HG02759 (cell line): ENCODE data around the gene HSP90AB1.

Experiments used
- ATAC-seq: cut with Tn5 transposase; IDR thresholded peaks from one replicate; pipeline ENCODE4 v1.9.1; 2021; ENCODE audit warnings: mild to moderate bottlenecking, moderate library complexity; ENCODE audit not compliant: unreplicated experiment

The HSP90AB1 gene

DNA sequence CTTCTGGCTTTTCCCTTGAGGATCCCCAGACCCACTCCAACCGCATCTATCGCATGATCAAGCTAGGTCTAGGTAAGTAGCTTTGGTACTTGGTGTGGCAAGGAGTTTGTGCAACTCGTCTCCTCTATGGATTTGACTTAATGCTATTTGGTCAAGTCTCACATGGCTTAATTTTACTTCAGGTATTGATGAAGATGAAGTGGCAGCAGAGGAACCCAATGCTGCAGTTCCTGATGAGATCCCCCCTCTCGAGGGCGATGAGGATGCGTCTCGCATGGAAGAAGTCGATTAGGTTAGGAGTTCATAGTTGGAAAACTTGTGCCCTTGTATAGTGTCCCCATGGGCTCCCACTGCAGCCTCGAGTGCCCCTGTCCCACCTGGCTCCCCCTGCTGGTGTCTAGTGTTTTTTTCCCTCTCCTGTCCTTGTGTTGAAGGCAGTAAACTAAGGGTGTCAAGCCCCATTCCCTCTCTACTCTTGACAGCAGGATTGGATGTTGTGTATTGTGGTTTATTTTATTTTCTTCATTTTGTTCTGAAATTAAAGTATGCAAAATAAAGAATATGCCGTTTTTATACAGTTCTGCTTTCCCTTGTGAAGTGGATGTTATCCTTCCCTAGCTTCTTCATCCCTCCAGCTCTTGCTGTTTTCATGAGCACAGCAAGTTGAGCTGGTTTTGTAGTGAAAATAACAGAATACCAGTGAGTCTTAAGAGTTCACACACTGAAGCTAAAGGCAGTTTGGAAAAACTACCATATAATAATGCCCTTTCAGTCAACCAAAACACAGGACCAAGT lies 6.6 kb downstream of the HSP90AB1 start:
- ATAC-seq: no peak

DNA sequence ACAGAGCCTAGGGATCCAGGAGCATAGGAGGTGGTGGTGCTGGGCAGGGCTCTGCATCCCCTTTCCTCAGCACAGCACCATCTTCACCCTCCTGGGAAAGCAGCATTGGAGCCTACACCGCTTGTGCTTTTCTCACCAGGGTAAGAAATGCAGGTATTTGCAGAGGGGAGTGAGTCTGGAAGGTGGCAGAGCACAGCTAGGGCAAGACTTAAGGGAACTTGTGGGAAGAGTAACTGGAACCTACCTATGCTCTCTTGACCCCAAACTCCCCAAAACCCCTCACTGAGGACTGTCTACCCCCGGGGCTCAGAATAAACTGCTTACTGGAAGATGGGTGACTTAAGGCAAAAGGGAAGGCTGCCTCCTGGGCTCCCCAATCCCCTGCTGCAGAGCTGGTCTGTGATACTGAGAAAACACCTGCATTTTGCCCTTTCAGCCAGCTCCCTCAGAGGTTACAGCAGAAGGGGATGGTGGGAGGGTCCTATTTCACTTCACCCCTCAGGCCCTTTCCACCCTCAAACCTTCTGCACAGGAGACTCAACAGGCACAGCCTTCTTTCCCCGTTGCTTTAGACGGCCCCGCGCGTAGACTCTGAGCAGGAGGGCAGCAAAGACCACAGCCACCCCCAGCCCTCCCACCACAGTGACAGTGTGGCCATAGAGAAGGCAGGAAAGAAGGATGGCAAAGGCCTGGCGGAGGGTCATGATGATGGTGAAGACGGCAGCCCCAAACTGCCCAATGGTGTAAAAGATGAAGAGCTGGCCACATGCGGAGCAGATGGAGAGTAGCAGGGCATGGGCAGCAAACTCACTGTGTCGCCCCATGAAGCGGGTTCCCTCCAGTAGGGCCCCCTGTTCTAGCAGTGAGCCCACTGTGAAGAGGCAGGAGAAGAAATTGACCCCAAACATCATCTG lies 7.5 kb downstream of the HSP90AB1 start:
- ATAC-seq: no peak

DNA sequence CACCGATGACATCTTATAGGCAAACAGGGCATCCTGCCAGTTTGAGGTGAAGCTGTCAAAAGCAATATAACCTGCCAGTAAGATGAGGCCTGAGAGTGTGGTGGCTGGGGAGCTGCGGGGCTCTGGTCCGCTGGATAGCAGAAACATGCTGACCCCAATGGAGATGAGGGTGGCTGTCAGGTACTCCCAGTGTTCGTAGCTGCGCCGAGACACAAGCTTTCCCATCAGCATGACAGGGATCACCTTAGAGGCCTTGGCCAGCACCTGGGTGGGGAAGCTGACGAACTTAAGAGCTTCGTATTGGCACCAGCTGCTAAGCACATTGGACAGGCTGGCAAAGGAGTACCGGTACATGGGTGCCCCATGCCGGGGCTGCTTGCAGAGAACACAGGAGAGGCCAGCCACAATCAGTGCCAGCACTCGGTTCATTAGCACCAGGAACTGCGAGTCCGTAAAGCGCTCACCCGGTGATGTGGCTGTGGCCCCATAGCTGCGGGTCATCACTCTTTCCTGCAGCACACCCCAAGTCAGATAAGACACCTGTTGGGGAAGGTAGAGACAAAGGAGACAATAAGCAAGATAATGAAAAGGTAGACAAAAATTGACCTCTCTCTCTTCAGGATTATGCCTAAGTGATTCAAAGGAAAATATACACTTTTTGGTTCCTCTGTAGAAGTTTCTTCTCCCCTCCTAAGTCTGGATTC lies 8.4 kb downstream of the HSP90AB1 start:
- no peak for ATAC-seq

DNA sequence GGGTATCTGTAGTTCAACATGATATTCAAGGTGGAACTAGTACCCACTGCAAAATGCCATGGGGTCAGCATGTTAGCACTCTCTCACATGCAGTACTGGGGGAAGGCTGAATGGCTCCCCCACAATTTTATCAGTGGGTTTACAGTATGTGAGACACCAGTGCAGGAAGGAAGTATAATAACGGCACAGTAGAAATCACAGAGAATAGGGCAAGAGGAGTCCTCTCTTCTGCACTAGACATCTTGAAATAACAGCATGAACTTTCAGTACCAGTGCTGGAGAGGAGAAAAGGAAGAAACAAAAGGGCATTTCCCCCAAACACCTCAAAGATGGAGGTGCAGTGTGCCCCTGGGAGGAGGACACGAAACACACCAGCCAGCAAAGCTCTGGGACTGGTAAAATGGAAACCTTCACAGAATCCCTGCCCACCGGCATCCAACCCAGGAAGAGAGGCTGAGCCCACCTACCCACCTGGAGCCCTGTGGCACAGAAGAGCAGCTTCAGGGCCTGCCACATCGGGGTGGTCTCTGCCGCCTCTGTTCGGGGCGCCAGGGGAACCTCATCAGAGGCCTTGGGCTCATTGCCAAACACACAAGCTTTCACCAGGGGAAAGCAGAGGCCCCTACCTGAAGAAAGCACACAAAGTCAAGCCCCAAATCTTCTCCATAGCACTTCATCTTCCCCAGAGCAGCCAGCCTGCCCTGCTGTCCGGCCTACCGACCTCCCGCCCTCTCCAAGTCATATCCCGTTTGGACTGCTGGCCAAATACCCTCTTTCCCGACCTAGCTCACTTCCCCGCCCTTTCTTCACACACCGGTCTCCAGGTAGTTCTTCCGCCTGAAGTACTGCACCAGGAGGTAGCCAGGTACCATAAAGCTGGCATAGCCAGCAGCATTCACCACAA lies 9.2 kb downstream of the HSP90AB1 start:
- no peak for ATAC-seq

DNA sequence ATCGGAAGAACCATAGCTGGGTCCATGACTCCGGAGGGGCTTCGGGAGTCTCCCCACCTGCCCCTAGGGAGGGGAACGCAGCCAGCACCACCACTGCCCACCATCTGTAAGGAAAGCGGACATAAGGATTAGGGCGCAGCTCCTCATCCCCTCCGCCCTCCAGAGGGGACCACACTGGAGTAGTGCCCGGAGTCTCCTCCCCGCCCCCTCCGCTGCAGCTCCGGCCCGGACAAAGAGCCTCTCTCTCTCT lies 9.8 kb downstream of the HSP90AB1 start:
- ATAC-seq: no peak

DNA sequence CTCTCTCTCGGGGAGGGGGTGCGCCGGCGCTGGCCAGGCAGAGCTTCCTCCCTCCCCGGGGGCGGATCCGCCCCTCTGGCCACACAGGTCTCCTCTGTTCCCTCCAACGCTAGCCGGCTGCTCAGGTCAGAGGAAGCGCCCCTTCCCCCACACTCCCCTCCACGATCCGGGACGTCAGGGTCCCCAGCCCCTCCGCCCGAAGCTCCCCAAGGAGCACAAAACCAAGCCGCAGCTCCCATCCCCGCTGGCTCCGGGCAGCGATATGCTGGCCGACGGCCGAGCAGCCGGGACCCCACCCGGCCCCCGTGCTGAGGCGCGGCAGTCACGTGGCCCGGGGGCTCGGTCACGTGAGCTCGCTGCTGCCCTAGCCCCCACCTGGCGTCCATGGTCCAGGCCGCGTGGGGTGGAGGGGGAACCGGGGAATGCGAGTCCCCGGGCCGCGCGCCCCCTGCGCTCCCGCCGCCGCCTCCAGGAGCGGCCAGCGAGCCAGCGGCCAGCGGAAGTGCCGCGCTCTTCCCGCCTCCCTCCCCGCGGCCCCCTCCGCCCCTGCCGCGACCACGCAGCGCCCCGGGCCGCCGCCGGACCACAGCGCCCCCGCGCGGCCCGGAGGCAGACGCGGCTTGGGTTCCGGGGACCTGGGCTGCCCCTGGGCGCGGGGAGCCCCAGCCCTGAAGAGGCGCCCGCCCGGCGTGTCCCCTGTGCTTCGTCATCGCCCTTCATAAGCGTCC lies 10.3 kb downstream of the HSP90AB1 start, which contains the start of gene SLC35B2:
SLC35B2 (minus strand) TSS at position 504 of the 728 bp plus-strand sequence; CDS start at position 386, 118 bp downstream.
- peak; percentile 61 for ATAC-seq

DNA sequence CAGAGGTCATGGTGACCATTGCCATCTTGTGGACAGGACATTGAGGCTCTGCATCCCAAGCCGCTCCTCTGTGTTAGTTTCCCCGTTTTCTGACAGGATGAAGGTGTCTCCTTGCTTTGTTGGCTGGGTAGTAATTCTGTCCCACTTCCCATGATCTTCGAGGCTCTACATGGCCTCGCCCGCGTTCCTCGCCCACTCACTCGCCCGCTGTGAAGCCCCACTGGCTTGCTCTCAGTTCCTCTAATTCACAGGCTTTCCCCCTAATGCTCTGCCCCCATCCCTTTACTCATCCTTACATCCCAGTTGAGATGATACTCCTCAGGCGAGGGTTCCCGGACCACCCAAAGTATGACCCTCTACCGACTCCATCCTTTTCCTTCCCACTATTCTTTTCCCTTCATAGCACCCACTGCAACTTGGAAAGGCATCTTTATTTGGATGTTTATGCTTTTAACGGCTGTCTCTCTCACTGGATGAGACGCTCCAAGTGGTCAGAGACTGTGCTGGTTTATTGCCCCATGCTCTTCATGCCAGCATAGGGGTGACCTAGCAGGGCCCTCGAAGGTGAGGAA lies 10.9 kb downstream of the HSP90AB1 start:
- peak; percentile 19 for ATAC-seq

DNA sequence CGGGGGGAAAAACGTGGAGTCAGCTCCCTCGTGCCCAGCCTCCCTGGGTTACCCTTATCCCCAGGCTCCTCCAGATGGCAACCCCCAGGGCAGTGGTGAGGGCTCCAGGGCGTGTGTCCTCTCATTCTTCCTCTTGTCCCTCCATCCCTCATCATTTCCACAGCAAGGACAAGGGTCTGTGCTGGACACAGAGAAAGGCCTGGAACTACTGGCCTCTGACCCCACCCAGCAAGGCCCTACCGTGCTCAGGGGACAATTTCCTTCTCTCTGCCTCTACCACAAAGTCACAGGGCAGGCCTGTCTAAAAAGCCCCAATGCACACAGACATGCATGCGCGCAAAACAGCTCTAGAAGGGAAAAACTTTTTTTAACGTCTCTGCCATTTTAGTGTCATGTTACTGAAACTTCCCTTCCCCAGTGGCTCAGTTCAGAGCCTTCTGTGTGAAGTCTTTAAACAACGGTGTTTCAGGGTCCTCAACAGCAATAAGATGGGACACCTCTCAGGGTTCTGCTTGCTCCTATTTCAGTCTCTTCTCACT lies 11.5 kb downstream of the HSP90AB1 start:
- ATAC-seq: no peak

DNA sequence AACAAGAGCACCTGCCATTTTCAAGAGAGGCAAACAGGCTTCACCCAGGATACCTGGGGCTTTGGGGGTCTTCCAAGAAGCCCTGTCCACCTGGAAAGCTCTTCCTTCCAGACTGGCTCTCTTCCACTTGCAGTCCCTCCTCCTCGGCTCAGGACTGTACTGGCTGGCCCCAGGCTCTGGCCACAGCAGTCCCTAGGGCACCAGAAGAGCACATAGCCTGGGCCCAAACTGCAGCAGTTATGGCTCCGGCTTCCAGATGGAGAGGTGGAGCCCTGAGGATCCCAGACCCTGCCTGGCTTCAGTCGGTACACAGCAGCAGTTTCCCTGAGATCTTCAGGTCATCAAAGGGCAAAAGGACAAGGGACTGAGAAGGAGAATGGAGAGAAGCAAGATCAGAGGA lies 12.0 kb downstream of the HSP90AB1 start:
- ATAC-seq: no peak

DNA sequence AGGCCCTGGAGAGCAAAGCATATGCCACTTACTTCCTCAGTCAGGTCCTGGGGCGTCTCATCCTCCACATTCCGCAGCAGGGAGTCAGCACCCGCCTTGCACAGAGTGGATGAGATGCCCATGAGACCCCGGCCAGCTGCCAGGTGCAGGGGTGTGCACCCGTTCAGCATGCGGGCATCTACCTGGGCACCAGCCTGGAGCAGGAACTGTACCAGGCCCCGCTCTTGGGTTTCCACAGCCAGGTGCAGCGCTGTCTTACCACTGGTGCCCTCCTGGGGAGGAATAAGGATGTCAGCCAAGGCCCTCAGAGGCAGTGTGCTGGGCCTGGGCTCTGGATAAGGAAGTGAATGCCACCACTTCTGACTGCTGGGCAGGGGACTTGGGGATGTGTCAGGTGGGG lies 13.1 kb downstream of the HSP90AB1 start:
- ATAC-seq: no peak

DNA sequence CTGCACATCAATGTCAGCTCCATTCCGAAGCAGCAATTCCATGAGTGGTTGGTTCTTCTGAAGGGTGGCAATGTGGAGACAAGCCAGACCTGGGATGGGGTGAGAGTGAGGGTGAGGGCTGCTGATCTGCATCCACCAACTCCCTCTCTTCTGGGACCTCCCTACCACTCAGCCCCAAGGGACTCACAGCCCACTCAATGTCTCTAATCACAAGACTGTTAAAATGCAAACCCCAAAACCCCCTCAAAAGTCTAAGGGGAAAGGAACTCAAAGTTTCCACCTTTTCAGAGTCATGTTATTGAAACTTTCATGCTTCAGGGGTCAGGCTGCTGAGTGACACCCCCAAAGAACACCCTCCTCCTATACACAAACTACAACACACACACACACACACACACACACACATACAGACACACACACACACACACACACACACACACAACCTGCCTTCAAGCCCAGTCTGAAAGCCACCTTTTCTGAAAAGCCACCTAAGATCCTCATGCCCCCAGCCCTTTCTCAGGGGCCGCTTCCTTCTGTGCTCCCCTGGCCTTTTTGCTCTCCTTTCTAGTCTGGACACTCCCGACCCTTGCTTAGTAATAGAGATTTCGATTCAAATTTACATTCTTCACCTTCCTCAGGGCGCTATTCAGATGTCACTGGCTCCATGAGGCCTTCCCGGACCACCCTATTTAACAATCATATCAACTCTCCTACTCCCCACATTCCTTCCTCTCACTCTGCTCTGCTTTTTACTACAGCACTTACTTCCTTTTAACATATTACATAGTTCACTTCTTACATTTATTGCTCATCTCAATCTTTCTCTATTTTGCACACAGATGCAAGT lies 13.8 kb downstream of the HSP90AB1 start:
- no peak for ATAC-seq

DNA sequence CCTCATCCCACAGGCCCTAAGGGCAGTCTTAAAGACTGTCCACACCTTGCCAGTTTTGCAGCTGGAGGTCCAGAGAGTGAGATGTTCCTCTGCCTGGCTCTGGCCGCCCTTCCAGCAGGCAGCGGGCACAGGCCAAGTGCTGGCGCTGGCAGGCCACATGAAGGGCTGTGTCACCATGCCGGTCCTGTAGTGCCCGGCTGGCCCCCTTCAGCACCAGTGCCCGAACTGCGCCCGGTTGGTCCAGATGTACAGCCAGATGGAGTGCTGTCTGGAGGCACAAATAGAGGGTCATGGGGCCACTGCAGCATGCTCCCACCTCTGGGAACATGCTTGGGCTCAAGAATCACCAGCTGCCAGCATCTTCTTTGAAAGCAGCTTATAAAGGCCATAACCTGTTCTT lies 14.7 kb downstream of the HSP90AB1 start:
- no peak for ATAC-seq

DNA sequence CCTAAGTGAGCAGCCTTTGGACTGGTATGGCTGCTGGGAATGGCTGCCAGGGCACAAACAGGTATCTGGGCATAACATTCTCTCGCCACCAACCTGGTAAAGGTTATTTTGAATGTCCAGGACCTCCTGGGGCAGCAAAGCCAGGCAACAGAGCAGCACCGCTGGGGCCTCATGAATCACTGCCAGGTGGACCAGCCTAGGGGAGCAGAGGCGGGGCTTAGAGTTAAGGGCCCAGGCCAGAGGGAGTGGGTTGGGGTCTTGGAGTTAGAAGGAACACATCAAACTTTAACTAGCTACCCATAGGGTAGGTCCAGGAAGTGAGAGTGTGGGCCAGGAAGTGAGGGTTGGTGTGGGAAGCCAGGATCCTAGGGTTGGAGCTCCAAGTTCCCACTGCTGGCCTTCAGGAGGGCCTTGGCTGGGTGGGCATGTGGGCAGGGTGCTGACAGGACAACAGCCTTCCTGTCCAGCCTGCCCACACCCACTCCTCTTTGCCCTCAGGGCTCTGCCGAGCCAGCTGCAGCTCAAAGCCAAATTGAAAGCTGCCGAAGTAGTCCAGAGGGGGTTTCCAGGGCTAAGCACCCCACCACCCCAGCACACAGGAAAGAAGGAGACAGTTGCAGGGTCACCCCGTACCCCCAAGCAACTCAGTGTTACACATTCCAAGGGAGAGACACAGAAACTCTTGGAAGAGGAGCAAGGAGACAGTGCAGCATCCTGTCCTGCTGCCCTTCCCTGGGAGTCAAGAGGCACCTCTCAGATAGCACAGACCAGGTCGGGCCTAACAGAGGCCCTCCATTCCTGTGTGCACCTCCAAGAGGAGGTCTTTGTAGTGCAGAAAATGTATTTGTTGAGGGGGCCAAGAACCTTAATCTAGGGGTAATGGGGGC lies 15.8 kb downstream of the HSP90AB1 start:
- no peak for ATAC-seq

DNA sequence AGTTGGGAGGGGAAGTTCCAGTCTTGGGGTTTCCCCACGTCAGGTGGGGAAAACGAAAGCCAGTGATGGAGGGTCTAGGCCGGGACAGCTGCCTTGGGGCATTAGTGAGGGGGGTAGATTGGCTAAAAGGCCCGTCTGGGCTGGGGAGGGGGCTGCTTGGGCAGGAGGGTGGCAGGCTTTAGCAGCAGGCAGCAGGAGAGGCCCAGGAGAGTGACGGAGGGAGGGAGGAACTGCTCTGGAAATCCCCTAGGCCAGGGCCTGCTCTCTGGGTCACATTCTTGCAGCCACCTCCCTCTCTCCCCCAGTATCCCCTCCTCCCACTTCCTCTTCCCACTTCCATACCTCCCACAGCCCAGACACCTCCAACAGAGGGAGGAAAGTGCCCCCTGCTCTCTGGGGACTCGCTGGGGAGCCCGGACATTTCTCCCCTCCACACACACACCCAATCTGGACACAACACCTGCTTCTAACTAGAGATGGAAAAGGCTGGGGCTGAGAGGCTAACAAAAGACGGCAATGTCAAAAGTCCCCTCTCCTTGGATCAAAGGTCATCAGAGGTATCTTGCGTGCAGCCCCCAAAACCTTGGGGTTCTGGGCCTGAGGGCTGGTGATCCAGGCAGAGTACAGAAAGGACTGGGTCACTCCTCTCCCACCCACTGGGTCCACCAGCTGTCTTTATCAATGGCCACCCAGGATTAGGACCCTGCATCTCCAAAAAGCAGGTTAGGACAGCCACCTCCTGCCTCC lies 16.6 kb downstream of the HSP90AB1 start:
- ATAC-seq: no peak

DNA sequence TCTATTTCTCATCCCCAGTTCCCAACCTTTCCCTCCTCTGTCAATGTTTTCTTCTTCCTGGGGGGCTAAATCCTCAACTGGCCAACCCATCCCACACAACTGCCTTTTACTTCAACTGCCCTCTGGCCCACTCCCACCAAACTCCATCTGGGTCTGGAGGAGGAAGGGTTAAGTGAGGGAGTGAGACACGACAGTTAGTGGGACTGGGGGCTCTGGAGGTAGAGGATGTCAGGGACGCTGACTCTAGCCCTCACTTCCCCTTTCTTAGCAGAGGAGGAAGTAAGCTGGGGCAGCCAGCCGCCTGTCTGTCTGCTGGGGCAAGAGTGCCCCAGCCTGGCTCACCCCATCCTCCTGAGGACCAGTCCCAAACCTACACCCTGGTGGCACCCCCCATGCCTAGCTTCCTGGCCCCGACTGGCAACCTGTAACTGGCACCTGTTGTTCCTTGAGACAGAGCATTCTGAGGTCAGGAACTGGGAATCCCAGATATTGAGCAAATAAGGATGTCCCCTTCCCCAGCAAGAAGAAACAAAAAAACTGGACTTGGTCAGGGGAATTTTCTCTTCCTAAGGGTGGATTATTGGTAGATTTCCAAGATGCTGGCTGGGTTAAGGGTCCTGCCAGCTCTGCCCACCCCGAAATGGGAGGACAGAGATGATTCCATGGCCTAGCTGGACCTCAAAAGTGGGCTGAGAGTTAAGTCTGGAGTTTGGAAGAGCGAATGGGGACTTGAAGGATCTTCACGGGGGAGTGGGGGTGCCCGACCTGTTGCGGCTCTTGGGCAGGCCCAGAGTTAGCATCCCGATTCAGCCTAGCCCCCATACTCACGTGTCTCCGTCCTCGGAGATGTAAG lies 17.5 kb downstream of the HSP90AB1 start:
- peak; percentile 21 for ATAC-seq
